ENCODE measurements around the gene ERICH2.
A peak's percentile ranks its signal among the peaks of the same experiment; 100 is the strongest.
"Not testable (repeated sequence)": the region's sequence is repeated elsewhere in the genome, so short reads cannot be mapped to it uniquely, and the experiment has no call there.

Gene ERICH2, protein sequence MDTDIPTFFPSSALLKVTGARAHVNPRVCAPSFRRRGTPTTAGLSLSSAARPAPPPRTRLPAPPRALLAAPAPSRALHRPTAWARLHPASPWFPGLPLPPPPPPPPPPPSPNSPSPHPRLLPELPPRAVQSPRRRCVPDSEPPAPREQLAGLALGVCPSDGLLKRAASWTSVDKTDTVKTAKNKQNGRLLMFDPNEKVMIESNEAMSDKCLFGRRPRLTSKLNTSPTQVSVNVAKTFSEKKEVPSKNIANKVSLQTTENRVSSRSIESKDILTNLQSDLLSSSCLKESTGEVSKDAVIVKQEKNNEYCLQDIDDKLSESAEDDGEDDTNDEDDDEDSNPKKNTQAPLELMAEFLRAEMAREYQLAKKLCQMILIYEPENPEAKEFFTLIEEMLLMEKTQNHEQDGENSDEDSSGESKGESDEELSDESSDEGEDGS

DNA sequence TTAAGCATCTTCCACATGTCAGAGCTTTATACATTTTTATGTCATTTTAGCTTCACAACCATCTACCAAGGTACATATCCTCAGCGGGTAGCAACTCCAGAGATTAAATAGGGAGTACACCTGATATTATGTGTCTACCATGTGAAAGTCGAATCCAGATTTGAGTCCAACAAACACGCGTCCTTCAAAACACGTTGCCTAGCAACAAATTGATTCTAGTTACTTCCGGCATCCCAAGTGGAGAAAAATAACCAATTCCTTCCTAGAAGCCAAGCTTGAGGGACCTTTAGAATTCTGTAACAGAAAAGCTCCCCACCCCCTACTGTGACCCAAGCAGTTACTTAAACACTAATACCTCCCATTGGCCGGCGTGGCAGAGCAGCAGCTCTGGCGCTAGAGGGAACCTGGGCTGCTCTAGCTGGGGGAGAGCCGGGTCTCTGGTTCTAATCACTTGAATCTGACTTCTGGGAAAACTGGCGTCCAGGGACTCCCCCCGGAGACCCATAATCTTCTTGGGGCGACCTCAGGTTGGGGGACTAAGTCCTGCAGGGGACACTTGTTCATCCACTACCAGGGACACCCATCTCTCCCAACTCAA lies at the start of gene ERICH2:
Gene ERICH2 (plus strand): TSS at position 371 of the 598 bp plus-strand sequence. CDS start 304 bp downstream, outside the sequence.
- DNase-seq = peak; percentile 64

DNA sequence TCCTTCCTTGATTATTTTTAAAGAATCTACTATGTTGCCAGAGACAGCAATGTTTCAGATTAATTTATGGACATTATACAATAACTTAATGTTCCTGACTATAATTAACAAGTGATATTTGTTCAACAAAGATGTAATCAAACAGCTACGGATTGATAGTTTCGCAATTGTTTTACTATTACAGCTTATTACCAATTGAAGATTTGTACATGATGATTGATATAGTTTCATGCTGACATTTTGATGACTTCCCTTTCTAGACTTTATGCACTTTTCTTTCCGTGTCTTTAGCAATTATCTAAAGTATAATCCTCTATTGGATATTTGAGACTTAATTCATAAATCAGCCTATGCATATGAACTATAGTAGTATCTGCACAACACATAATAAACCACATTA lies 48.5 kb upstream of the ERICH2 start:
- no peak for DNase-seq

DNA sequence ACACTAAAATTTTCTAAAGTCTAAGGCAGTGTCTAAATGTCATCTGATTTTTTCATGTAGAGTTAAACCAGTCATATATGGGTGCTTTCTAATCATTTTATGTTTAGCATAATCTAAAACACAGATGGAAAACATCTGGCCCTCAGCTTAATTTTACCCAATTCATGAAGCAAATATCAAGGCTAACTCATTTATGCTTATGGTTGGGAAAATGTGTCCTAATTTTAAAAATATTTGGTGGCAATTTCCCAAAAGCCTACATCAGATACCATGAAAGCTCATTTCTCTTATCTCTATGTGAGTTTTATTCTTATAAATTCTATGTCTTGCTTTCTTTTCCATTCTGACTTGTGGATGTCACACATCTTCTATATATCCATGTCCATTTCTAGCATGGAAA lies 47.9 kb upstream of the ERICH2 start:
- no peak for DNase-seq

DNA sequence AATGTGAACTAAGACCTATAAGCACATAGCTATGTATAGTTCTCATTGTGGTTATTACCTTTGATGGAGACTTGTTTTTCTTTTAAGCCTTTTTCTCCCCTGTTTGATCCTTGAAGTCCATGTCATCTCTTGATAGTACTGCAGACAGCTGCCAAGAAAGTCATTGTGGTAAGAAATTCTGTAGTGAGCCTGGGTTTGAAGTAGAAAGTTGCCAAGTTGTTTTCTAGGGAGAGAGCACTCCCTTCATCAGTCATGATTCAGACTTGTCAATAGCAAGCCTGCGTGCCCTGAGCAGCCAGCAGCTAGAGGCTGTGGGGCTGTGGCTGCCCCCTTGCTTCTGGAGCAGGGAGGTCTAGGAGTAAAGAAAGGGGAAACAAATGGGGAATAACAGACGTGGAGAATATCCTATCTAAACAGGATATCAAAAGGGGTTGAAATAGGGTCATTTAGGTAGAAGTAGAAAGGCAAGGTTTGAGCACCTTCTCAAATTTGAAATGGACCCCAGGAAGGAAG lies 46.7 kb upstream of the ERICH2 start:
- DNase-seq = no peak

DNA sequence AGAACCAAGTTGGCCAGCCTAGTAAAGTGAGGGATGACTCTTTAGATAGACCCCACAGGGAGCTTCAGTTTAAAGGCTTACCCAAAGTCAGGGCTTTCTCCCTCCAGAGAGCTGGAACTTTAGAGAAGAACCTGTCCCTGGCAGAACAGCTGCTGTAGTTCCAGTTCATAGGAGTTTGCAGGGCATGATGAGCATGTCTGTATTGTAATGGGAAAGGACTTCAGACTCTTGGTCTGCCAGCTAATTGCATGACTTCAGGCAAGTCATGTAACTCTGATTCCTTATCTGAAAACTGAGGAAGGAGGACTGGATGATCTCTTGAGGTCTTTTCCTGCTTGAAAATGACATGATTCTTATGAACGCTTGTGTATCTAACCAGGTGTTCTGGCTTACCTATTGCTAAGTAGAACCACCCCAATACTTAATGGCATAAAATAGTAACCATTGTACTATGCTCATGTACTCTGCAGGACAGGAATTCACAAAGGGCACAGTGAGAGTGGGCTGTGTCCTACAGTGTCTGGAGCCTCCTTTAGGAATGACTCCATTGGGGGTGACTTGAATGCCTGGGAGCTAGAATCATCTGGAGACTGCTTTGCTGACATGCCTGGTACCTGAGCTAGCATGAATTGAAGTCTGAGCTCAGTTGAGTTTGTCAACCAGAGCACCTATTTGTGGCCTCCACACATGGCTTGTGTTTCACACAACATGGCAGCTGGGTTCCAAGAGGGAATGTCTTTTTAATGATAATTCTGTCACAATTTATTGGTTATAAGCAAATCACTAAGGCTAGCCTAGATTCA lies 36.2 kb upstream of the ERICH2 start:
- DNase-seq = no peak

DNA sequence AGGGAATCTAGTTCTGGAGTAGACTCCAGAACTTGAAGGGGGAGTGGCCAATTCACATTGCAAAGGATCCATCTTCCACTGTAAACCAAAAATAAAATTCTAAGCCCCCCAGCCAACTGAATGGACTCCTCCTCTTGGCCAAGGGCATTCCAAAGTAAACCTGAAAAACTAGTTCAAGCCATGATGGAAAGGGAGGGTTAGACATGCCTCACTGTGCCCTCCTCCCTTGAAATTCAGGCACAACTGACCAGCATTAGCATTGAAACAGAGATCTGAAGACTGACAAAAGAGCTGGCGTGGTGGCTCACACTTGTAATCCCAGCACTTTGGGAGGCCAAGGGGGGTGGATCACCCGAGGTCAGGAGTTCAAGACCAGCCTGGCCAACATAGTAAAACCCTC lies 35.6 kb upstream of the ERICH2 start:
- DNase-seq = not testable (repeated sequence)

DNA sequence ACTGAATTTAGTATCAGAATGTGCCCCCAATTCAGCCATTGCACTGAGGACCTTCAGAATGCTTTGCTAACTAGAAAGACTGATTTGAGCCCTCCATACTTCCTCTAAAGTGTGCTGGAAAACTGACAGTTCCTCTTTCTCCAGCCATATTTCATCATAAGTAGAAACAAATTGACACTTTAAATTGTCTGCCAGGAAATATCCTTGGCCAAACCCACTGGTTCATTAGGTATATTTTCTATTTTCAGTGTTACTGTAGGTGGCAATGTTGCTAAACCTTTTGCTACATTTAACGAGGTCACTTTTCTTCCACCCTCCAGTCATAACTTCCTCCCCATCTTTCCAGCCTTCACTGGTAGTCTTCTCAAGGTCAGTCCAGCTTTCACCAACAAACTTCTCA lies 33.5 kb upstream of the ERICH2 start:
- no peak for DNase-seq

DNA sequence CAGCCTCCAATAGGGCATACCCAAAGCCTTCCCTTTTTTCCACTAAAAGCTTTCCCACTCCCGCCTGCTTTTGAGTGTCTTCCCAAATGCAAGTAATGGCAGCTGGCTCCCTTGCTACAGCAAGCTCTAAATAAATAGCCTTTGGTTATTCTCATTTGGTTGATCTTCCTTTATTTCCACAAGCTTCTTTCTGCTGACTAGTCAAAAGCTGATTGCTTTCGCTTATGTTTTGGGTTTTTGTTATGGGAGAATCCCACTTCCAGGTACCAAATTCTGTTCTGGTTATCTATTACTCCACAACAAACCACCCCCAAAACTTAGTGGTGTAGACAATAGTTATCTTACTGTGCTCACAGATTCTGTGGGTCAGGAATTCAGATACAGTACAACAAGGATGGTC lies 32.8 kb upstream of the ERICH2 start:
- DNase-seq = no peak

DNA sequence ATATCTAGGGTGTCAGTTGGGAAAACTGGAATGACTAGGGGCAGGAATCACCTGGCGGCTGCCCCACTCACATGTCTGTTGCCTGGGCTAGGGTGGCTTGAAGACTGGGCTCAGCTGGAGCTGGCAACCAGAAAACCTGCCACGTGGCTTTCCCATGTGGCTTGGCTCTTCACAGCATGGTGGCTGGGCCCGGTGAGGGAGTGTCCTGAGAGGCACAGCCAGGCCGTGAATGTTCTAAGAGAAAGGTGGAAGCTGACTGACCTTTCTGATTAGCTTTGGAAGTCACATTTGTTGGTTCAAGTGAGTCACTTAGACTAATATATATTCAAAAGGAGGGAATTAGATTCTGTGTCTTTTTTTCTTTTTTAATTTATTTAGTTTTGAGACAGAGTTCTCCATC lies 32.4 kb upstream of the ERICH2 start:
- DNase-seq = no peak

DNA sequence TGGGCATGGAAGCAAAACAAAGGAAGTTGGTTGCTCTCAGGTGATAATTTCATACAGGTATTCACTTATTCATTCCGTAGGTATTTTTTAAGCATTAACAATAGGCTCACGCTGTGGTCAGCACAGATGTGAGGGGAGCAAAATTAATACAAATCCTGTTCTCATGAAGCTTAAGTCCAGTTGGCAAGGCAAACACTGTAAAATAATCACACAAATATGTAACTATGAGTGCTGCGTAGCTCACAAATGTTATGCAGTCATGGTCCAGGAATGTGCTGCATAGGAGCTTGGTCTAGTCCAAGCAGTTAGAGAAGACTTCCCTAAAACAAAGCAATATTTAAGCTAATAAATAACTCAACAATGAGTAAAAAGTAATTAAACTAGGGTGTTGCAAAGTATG lies 31.1 kb upstream of the ERICH2 start:
- no peak for DNase-seq

DNA sequence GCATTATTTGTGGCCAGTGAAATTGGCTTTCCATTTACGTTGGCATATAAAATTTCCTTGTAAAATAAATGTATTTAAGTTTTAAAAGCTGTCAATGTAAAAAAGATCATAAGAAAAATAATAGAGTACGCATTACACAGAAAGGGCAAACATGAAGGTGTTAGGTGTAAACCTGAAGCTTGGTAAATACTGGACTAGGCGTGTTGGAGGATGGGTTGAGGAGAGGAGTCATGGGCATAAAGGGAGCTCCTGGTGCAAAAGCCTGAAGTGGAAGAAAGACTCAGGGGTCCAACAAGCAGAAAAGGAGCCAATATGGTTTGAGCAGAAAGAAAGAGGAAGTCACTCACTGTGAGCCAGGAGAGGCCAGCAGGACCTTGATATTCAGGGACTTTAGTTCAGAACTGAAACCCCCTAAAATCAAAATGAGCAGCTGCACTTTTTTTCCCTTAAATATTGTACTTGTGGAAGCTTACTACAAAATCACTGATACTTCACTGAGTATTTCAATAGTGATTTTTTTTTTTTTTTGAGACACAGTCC lies 30.6 kb upstream of the ERICH2 start:
- no peak for DNase-seq

DNA sequence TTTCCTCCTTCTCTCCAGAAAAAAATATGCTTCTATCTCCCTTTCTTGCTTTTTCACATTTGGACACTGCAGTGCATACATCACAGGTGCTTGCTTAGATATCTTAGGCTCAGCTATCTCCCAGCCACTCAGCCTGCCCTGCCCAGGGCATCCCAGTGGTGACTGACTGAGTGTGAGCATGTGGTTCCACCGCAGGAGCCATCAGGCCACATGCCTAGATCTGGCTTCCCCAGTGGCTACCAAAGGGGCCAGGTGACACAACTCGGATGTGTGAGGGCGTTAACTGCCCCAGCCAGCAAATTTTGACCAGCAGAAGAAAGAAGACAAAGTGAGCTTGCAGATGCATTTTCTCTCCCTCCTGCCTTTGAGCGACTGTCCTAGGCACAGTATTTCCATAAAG lies 29.5 kb upstream of the ERICH2 start:
- DNase-seq = no peak

DNA sequence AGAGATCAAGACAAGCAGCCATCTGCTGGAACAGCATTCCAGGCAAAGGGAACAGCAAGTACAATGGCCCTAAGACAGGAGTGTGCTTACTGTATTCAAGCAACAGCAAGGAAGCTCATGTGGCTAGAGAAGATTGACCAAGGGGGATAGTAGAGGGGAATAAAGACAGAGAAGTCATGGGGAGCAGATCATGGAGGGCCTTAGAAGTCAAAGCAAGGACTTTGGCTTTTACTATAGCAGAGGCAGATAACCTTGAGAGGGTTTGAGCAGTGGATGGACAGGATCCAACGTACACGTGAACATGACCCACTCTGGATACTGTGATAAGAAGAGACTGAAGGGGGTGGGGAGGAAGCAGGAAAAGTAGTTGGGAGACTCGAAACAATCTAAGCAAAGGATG lies 28.2 kb upstream of the ERICH2 start:
- DNase-seq = no peak

DNA sequence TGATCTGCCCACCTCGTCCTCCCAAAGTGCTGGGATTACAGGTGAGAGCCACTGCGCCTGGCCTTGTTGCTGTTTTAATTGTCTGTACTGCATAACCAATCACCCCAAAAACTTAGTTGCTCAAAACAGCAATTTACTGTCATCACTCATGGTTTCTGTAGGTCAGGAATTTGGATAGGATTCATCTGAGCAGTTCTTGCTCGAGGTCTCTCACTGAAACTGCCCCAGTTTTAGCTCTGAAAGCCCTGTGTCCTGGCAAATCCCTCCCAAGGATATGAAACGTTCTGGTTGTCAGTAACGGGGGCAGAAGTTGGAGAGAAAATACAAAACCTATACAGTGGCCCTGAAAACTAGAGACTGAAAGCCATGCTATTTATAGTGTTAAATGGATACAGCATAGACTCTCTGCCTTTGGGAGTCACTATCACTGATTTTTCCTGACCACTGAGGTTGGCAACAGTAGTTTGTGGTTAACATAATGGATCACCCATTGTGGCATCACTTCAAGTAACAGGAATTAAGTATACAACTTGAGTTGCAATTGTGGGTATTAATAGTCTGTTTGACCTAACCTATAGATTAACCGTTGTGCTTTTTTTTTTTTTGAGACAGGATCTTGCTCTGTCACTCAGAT lies 27.2 kb upstream of the ERICH2 start:
- DNase-seq = no peak

DNA sequence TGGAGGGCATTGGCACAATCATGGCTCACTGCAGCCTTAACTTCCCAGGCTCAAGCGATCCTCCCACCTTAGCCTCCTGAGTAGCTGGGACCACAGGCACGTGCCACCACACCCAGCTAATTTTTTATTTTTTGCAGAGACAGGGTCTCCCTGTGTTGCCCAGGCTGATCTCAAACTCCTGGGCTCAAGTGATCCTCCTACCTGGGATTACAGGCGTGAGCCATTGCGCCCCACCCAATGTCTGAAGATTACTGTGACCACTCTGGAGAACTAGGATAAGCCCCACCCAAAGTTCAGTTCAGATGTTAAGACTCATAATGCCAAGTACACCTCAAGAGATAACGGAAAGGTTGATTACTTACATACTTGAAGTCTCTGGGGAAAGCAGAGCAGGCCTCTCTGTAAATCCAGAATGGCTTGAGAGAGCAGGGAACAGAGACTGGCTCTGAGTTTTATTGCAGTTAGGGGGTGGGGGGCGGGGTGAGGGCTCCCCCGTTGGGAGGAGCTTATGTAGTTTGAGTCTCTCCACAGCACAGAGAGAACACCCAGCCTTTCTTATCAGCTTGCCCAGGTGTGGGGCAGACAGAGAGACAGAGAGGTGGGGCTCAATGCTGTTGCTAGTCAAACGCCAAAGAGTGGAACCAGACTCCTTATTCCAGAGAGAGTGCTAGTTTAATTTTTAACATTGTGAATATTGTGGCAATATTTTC lies 26.5 kb upstream of the ERICH2 start:
- no peak for DNase-seq

DNA sequence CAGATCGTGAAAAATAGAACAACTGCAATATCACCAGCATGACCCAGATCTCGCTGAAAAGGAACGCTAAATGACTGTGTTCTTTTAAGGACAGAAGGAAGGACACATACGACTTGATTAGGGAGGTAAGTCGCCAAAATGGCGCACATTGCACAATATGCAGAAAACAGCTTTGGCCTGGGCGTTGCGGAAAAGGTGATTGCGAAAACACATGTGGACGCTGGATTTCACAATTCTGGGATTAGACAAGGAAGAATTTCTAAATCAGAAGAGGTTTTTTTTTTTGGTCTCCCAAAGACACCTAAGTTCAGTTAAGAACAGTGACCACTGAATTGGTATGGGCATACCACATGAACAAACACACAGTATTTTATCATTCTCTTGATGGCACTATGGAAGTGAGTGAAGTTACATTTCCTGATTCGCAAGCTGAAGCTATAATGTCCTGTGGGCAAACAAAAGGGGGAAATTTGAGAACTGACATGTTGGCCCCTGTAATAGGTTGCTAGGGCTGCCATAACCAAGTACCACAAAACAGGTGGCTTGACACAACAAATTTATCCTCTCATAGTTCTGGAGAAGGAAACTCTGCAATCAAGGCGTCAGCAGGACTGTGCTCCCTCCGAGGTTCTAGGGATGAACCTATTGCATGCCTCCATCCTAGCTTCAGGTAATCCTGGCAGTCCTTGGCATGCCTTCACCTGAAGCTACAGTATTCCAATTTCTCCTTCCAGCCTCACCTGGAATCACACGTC lies 25.8 kb upstream of the ERICH2 start:
- no peak for DNase-seq

DNA sequence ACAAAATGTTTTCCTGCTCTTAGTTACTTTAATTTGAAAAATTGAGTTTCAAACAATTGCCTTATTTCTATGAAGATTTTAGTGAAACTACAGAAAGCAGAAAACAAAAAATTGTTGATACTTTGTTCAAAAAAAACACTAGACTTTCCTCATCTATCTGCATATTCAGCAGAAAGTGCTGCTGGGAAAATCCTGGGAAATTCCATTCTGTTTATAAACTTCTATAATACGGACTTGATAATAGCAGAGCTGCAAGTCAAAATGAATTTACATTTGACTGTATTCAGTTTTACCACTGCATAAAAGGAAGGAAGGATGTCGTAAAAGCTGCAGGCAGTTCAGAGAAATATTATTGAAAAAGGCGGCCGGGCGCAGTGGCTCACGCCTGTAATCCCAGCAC lies 24.9 kb upstream of the ERICH2 start:
- DNase-seq = no peak

DNA sequence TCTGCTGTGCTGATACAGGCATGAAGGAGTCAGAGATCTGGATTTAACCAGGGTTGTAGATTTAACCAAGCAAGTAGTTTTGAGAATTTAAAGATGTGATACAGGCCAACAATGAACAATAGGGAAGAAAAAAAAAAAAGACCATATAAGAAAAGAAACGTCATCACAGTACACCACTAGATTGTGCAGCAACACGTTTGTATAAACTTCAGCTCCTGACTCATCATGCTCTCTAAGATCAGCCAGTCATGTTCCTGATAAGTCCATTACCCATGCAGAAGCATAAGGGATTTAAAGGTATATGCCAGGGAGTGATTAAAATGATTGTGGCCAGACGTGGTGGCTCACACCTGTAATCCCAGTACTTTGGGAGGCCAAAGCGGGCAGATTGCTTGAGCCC lies 22.3 kb upstream of the ERICH2 start:
- DNase-seq = no peak

DNA sequence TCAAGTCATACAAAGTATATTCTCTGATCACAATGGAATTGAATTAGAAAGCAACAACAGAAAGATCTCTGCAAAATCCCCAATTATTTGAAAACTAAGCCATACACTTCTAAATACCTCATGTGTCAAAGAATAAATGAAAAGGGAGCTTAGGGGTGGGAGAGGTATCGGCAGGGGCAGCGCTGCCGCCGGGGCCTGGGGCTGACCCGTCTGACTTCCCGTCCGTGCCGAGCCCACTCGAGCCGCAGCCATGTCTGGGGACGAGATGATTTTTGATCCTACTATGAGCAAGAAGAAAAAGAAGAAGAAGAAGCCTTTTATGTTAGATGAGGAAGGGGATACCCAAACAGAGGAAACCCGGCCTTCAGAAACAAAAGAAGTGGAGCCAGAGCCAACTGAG lies 18.6 kb upstream of the ERICH2 start:
- not testable (repeated sequence) for DNase-seq

DNA sequence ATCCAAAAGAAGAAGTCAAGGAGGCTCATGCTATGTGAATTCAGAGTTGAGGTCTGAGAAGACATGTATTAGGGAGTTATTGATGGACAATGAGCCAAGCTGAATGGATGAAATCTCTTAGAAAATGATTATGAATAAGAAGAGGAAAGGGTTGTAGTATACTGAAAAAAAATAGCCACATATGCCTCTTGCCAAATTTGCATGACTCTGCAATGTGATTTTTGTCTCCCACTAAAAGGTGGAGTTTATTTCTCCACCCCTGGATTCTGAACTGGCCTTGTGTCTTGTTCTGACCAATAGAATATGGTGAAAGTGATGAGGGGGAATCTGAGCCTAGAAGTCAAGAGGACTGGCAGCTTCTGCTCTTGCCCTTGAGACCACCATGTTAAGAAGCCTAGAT lies 8.6 kb upstream of the ERICH2 start:
- no peak for DNase-seq

DNA sequence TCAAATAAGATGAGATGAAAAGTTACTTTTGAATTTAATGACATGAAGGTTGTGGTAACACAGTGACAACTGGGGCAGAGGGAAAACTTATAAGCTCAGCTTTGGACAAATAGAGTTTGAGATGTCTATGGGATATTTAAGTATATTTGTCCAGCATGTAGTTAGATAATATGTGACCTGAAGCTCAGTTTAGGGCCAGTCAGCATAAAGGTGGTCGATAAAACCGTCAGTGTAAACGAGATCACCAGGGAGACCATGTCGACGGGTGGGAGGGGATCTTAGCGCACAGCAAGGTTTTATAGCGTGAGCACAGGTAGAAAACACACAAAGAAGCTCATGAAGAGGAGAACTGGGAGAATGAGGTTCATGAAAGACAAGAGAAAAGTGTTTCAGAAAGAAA lies 7.4 kb upstream of the ERICH2 start:
- no peak for DNase-seq

All from left hindlimb (tissue), 1 donor.